ENCODE data around the gene COQ8B. TPM values are rescaled to one million over a fixed set of nuclear protein-coding genes. Genes with fewer than 3 reads are reported as not detected.

Gene COQ8B
- total RNA-seq, 1 donor from 2014 or later = 51.1 TPM

DNA sequence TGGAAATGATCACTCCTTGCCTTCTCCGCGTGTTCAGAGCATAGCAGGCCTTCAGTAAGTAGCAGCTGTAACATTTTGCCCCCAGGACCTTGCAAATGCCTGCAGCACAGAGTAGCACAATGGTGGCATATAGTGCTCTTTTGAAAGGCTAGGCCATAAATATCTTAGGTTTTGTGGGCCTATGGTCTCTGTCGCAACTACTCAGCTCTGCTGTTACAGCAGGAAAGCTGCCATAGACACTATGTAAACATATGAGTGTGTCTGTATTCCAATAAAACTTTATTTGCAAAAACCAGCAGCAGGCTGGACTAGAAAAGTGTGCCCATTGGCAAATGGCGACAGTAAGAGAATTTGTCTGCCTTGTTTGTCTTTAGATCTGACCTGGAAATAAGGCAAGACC is 9.6 kb upstream of the COQ8B start:
- DNase-seq (ENCODE audit: extremely low spot score in 2 of 2) = no peak
- H3K9me3 ChIP-seq = no peaks in the 10 kb centered on the region
- H3K4me3 ChIP-seq = no peak overlapping the region
- no peak overlapping the region for H3K27ac ChIP-seq
- peaks cover 4 to 78% of the 10 kb centered on the region in 2 donors for H3K36me3 ChIP-seq
- H3K27me3 ChIP-seq = no peaks in the 10 kb centered on the region
- no peak for TF ChIP-seq POLR2A (IDR thresholded peaks at IDR 0.05)
- no peak for TF ChIP-seq POLR2AphosphoS5 (IDR thresholded peaks at IDR 0.05; ENCODE audit: insufficient read depth in 1 of 2, low read depth in 1 of 2)
- no peak for TF ChIP-seq CTCF (IDR thresholded peaks at IDR 0.05)
- intact Hi-C loops (cut with DNase I) = no loop called here
- H3K4me1 ChIP-seq = peaks cover 36% of the 10 kb centered on the region

DNA sequence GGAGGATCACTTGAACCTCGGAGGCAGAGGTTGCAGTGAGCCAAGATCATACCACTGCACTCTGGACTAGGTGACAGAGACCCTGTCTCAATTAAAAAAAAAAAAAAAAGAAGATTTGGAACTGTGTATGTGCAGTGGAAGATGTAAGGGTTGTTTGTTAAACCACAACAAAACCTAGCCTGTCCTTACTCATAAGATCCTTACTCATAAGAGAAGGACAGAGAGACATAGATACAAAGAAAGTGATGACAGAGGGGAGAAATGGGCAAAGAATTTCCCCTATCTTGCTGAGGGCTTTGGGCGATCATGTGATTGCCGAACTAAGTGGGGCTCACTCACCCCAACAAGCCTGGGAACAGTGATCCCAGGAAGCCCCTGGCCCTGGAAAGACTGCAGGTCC is 8.2 kb upstream of the COQ8B start:
- Histone ChIP-seq H3K27me3 (no peaks in the 10 kb centered on the region), H3K4me3 (no peak overlapping the region), H3K27ac (peak overlapping the region; percentile 47), H3K9me3 (no peaks in the 10 kb centered on the region), H3K4me1 (peaks cover 50% of the 10 kb centered on the region), H3K36me3 (peaks cover 4 to 63% of the 10 kb centered on the region in 2 donors)
- TF ChIP-seq CTCF (IDR thresholded peaks at IDR 0.05) (no peak), POLR2A (IDR thresholded peaks at IDR 0.05) (no peak), POLR2AphosphoS5 (IDR thresholded peaks at IDR 0.05; ENCODE audit: insufficient read depth in 1 of 2, low read depth in 1 of 2) (no peak)
- DNase-seq (ENCODE audit: extremely low spot score in 2 of 2) = no peak
- intact Hi-C loops (cut with DNase I) = no loop called here

DNA sequence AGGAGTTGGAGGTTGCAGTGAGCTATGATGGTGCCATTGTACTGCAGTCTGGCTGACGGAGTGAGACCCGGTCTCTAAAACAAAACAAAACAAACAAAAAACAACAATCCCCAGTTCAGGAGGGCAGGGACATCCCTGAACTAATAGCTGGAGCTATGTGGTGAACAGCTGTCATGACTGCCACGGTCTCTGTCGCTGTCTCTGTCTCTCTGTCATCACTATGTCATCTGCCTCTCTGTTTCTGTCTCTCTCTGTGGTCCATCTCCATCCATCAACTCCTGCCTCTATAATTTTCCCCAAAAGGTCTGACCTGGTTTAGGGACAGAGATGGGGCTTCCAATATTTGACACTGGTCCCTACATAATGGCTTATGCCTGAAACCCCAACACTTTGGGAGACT is 7.6 kb upstream of the COQ8B start:
- Histone ChIP-seq H3K27me3 (no peaks in the 10 kb centered on the region), H3K9me3 (no peaks in the 10 kb centered on the region), H3K4me3 (no peak overlapping the region), H3K4me1 (peaks cover 55% of the 10 kb centered on the region), H3K27ac (peak overlapping the region; percentile 47), H3K36me3 (peaks cover 4 to 58% of the 10 kb centered on the region in 2 donors)
- DNase-seq (ENCODE audit: extremely low spot score in 2 of 2) = no peak
- intact Hi-C loops (cut with DNase I) = no loop called here
- TF ChIP-seq POLR2A (IDR thresholded peaks at IDR 0.05) (no peak), POLR2AphosphoS5 (IDR thresholded peaks at IDR 0.05; ENCODE audit: insufficient read depth in 1 of 2, low read depth in 1 of 2) (no peak), CTCF (IDR thresholded peaks at IDR 0.05) (no peak)

DNA sequence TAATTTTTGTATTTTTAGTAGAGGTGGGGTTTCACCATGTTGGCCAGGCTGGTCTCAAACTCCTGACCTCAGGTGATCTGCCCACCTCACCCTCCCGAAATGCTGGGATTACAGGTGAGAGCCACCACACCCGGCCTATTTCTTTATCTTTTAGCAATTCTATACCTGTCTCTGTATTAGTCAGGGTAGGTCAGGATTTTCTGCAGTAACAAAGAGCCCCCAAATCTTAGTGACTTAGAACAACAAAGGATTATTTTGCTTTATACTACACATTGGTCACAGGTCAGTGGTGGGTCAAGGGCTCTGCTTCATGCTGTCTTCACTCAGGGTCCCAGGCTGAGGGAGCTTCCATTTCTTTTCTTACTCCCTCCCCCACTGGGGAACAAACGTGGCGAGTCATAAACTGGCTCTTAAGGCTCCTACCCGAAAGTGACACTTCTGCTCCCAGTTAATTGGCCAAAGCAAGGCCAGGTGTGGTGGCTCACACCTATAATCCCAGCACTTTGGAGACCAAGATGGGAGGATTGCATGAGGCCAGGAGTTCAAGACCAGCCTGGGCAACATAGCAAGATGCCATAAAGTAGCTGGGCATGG is 7.1 kb upstream of the COQ8B start:
- TF ChIP-seq POLR2A (IDR thresholded peaks at IDR 0.05) (no peak), POLR2AphosphoS5 (IDR thresholded peaks at IDR 0.05; ENCODE audit: insufficient read depth in 1 of 2, low read depth in 1 of 2) (no peak), CTCF (IDR thresholded peaks at IDR 0.05) (no peak)
- Histone ChIP-seq H3K27ac (peak overlapping the region; percentile 9), H3K36me3 (peaks cover 4 to 52% of the 10 kb centered on the region in 2 donors), H3K4me1 (peaks cover 61% of the 10 kb centered on the region), H3K27me3 (no peaks in the 10 kb centered on the region), H3K4me3 (no peak overlapping the region), H3K9me3 (no peaks in the 10 kb centered on the region)
- intact Hi-C loops (cut with DNase I) = no loop called here
- no peak for DNase-seq (ENCODE audit: extremely low spot score in 2 of 2)

GRCh38 chr19:40721936-40722661 is 5.4 kb upstream of the COQ8B start:
- Histone ChIP-seq H3K27me3 (no peaks in the 10 kb centered on the region), H3K36me3 (peaks cover 4 to 36% of the 10 kb centered on the region in 2 donors), H3K4me1 (peaks cover 72% of the 10 kb centered on the region), H3K4me3 (peak overlapping the region; percentile 63 to 92), H3K27ac (peak overlapping the region; percentile 99), H3K9me3 (no peaks in the 10 kb centered on the region)
- peak in 1 of 2 donors; percentile 57 for TF ChIP-seq POLR2AphosphoS5 (IDR thresholded peaks at IDR 0.05; ENCODE audit: insufficient read depth in 1 of 2, low read depth in 1 of 2)
- no peak for TF ChIP-seq CTCF (IDR thresholded peaks at IDR 0.05)
- no peak for DNase-seq (ENCODE audit: extremely low spot score in 2 of 2)
- intact Hi-C loops (cut with DNase I) = no loop called here
